RWPE2 (cell line): ENCODE measurements around the gene PLA2G4D.

ENCODE experiments used
- ATAC-seq: fragments of 200-7000 bp; cut with Tn5 transposase; 3 replicates; pipeline ENCODE4 v1.9.1; 2021; ENCODE audit warnings: low read depth
- DNase-seq: peaks from one replicate; pipeline ENCODE4 v3.0.0-alpha.2; 2020; ENCODE audit warnings: low spot score
- H3K27ac ChIP-seq: fragments of 450-650 bp; 2 replicates; pipeline ENCODE4 v1.5.1; 2017; ENCODE audit warnings: mild to moderate bottlenecking; ENCODE audit not compliant: poor library complexity, severe bottlenecking
- H3K27me3 ChIP-seq: fragments of 250-450 bp; sonication (Bioruptor Pico); 2 replicates; pipeline ENCODE4 v1.5.1; 2021; ENCODE audit warnings: mild to moderate bottlenecking, moderate library complexity; ENCODE audit not compliant: insufficient read depth, poor library complexity, severe bottlenecking
- H3K36me3 ChIP-seq: fragments of 250-450 bp; sonication (Bioruptor Pico); 2 replicates; pipeline ENCODE4 v1.5.1; 2020; ENCODE audit warnings: low read depth, mild to moderate bottlenecking, moderate library complexity
- H3K4me1 ChIP-seq: fragments of 250-450 bp; sonication (Bioruptor Pico); 2 replicates; pipeline ENCODE4 v1.5.1; 2021; ENCODE audit warnings: mild to moderate bottlenecking, moderate library complexity; ENCODE audit not compliant: insufficient read depth, poor library complexity, severe bottlenecking
- H3K4me3 ChIP-seq: fragments of 250-450 bp; sonication (Bioruptor Pico); 2 replicates; pipeline ENCODE4 v1.5.1; 2021; ENCODE audit warnings: mild to moderate bottlenecking, moderate library complexity; ENCODE audit not compliant: severe bottlenecking
- H3K9me3 ChIP-seq: fragments of 250-450 bp; sonication (Bioruptor Pico); 2 replicates; pipeline ENCODE4 v1.5.1; 2021; ENCODE audit warnings: mild to moderate bottlenecking, moderate library complexity; ENCODE audit not compliant: severe bottlenecking
- TF ChIP-seq, protein P1 (sequence below): fragments of 450-650 bp; IDR thresholded peaks from one replicate; pipeline ENCODE4 v1.5.1; 2017; ENCODE audit warnings: mild to moderate bottlenecking, moderate library complexity; ENCODE audit not compliant: poor library complexity, severe bottlenecking

PLA2G4D gene

DNA sequence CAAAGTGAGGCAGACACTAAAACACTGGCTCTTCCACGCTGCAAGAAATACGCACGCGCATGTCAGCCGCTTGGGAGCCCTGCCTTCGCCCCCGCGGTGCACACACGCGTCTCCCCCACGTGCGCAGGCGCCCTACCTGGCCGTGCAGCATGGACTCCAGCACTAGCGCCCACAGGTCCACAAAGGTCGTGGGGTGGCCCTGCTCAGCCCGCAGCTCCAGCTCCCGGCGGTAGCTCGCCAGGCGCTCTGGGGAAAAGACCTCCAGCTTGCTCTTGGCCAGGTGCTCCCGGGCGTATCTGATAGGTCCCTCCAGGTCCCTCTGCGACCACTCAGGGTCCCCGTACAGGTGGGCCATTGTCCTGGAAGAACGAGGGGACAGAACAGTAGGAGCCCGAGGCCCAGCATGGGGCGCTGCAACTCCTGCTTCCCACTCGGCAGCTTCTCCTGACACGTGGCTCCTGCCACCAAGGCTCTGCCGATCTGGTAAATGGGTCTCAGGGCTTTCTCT, 14.9 kb downstream of the PLA2G4D start:
- peak; percentile 71 for DNase-seq

DNA sequence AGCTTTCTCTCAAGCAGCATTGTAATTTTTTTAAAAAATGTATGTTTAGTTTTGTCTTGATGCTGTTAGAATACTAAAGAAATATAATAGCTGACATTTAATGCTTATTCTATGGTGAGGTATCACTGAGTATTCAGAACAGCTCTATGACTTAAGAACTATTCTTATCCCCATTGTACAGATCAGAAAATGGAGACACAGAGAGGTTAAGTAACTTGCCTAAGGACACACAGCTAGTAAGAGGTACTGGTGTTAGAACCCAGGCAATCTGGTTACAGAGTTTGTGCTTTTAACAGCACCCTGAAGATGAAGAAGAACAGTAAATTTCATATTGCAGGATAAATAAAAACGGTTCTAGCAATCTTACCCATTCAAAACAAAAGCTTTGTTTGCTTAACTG, 15.5 kb downstream of the PLA2G4D start:
- TF ChIP-seq, protein P1, sequence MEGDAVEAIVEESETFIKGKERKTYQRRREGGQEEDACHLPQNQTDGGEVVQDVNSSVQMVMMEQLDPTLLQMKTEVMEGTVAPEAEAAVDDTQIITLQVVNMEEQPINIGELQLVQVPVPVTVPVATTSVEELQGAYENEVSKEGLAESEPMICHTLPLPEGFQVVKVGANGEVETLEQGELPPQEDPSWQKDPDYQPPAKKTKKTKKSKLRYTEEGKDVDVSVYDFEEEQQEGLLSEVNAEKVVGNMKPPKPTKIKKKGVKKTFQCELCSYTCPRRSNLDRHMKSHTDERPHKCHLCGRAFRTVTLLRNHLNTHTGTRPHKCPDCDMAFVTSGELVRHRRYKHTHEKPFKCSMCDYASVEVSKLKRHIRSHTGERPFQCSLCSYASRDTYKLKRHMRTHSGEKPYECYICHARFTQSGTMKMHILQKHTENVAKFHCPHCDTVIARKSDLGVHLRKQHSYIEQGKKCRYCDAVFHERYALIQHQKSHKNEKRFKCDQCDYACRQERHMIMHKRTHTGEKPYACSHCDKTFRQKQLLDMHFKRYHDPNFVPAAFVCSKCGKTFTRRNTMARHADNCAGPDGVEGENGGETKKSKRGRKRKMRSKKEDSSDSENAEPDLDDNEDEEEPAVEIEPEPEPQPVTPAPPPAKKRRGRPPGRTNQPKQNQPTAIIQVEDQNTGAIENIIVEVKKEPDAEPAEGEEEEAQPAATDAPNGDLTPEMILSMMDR, result no peak
- Histone ChIP-seq H3K9me3 (no peaks in the 10 kb centered on the region), H3K27ac (no peak overlapping the region), H3K4me3 (no peak overlapping the region), H3K36me3 (no peaks in the 10 kb centered on the region), H3K27me3 (no peaks in the 10 kb centered on the region), H3K4me1 (peaks cover 6% of the 10 kb centered on the region)
- DNase-seq (no peak), ATAC-seq (no peak)

More for the DNA sequence above, 14.9 kb downstream of the PLA2G4D start:
- H3K9me3 ChIP-seq, result no peaks in the 10 kb centered on the region
- no peaks in the 10 kb centered on the region for H3K27me3 ChIP-seq
- TF ChIP-seq, protein P1, result no peak
- no peak overlapping the region for H3K27ac ChIP-seq
- H3K36me3 ChIP-seq, result no peaks in the 10 kb centered on the region
- ATAC-seq, result no peak
- no peak overlapping the region for H3K4me3 ChIP-seq
- peaks cover 11% of the 10 kb centered on the region for H3K4me1 ChIP-seq

DNA sequence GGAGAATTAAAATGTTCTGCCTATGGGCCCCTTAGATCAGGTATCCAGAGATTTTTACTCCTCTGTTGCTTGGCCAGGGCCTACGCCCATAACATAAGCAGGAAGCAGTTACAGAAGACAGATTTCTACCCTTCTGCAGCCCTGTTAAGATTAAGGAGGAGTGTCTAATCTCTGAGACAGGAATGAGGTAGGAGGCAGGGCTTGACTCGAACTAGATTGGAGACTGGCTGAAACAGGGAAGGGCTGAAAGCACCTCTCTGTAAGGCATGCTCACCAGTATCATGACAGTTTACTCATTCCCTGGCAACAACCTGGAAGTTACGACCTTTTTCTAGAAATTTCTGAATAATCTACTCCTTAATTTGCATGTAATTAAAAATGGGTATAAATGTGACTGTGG, 16.7 kb downstream of the PLA2G4D start:
- no peak overlapping the region for H3K4me3 ChIP-seq
- peak; percentile 36; the same call in 2 of the 3 replicates for ATAC-seq
- H3K27me3 ChIP-seq, result no peaks in the 10 kb centered on the region
- H3K27ac ChIP-seq, result no peak overlapping the region
- H3K36me3 ChIP-seq, result no peaks in the 10 kb centered on the region
- H3K4me1 ChIP-seq, result no peaks in the 10 kb centered on the region
- no peak for DNase-seq
- TF ChIP-seq, protein P1, result no peak
- H3K9me3 ChIP-seq, result no peaks in the 10 kb centered on the region

DNA sequence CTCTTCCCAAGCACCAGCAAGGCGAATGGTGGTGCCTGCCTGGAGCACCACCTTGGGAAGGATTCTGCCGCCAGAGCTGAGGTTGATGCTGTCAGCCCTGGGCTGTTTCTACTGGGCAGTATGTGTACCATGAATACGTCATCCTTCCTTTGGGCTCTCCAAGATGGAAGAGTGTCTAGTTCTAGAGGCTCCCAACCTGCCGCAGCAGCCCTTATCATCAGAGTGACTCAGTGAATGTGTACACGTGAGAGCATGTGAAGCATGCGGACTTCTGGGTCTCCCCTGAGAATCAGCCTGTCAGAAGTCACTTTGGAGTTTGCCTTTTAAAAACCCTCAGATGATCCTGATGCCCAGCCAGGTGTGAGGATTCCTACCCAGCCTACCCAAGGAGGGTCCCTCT, 20.9 kb downstream of the PLA2G4D start:
- Histone ChIP-seq H3K4me1 (no peaks in the 10 kb centered on the region), H3K27ac (no peak overlapping the region), H3K36me3 (no peaks in the 10 kb centered on the region), H3K9me3 (no peaks in the 10 kb centered on the region), H3K27me3 (no peaks in the 10 kb centered on the region), H3K4me3 (no peak overlapping the region)
- DNase-seq (no peak), ATAC-seq (no peak)
- TF ChIP-seq, protein P1, result no peak

DNA sequence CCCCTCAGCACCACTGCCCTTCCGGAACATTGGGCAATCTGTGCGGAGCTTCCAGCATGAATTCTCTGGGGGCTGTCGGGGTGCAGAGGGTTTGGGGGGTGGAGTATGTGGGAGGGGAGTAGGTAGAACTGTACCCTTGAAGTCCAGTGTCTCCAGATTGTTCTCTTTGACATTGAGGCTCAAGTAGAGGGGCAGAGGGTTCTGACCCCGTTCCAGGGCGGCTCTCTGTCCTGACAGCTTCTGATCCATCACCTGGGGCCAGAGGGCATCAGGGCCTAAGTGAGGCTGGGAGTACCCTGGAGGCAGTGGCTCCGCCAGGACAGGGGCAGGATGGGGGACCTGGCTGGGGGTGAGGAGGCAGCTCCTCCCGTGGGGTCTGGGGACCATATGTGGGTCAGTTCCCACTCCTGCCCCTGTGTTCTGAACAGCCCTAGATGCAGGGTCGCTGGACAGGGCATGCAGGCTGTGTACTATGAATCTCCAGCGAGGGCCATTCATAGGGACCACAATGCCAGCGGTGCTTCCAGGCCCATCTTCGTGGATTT, 22.1 kb downstream of the PLA2G4D start:
- Histone ChIP-seq H3K27me3 (no peaks in the 10 kb centered on the region), H3K36me3 (no peaks in the 10 kb centered on the region)

More for the DNA sequence above, 22.1 kb downstream of the PLA2G4D start:
- no peaks in the 10 kb centered on the region for H3K9me3 ChIP-seq
- no peak overlapping the region for H3K4me3 ChIP-seq
- no peaks in the 10 kb centered on the region for H3K4me1 ChIP-seq
- DNase-seq (no peak), ATAC-seq (no peak)
- no peak overlapping the region for H3K27ac ChIP-seq
- TF ChIP-seq, protein P1, result no peak
